DMS114 treated with DMSO at 0.1 percent for 48 hours (cell line): Measurements from ENCODE around the gene FBXW7.

Source experiments
- DNase-seq: peaks from one replicate; lab custom pipeline; 2025; ENCODE audit not compliant: unreplicated experiment; lab: John Stamatoyannopoulos, UW

FBXW7 gene

GRCh38 chr4:152344001-152344400 lies 191.9 kb downstream of the FBXW7 start:
- DNase-seq = no peak

- no peak for DNase-seq
Measured at GRCh38 chr4:152342293-152342692, 193.6 kb downstream of the FBXW7 start.

GRCh38 chr4:152340818-152341217 lies 195.1 kb downstream of the FBXW7 start:
- DNase-seq = no peak

- DNase-seq = no peak
Measured at GRCh38 chr4:152339576-152339975, 196.3 kb downstream of the FBXW7 start.

- DNase-seq = no peak
Measured at GRCh38 chr4:152334931-152335330, 201.0 kb downstream of the FBXW7 start.

- DNase-seq = no peak
Measured at GRCh38 chr4:152331042-152331441, 204.8 kb downstream of the FBXW7 start.

GRCh38 chr4:152328582-152328981 lies 207.3 kb downstream of the FBXW7 start:
- DNase-seq = no peak

GRCh38 chr4:152327606-152328453 lies 208.1 kb downstream of the FBXW7 start:
- no peak for DNase-seq

GRCh38 chr4:152325831-152326230 lies 210.1 kb downstream of the FBXW7 start:
- no peak for DNase-seq

- no peak for DNase-seq
Measured at GRCh38 chr4:152323221-152323620, 212.7 kb downstream of the FBXW7 start.

GRCh38 chr4:152322656-152323055 lies 213.2 kb downstream of the FBXW7 start:
- DNase-seq = no peak

GRCh38 chr4:152321923-152322322 lies 214.0 kb downstream of the FBXW7 start:
- DNase-seq = no peak

- DNase-seq = no peak
Measured at GRCh38 chr4:152321398-152321797, 214.5 kb downstream of the FBXW7 start.

GRCh38 chr4:152316969-152317368 lies 218.9 kb downstream of the FBXW7 start:
- DNase-seq = no peak

GRCh38 chr4:152310257-152310656 lies 225.6 kb downstream of the FBXW7 start:
- DNase-seq = no peak

GRCh38 chr4:152309418-152309817 lies 226.5 kb downstream of the FBXW7 start:
- no peak for DNase-seq

- no peak for DNase-seq
Measured at GRCh38 chr4:152308951-152309350, 226.9 kb downstream of the FBXW7 start.

GRCh38 chr4:152307669-152308068 lies 228.2 kb downstream of the FBXW7 start:
- DNase-seq = no peak

- DNase-seq = no peak
Measured at GRCh38 chr4:152306541-152306940, 229.4 kb downstream of the FBXW7 start.

- DNase-seq = no peak
Measured at GRCh38 chr4:152304220-152304619, 231.7 kb downstream of the FBXW7 start.

GRCh38 chr4:152301381-152301780 lies 234.5 kb downstream of the FBXW7 start:
- no peak for DNase-seq

GRCh38 chr4:152299553-152299952 lies 236.3 kb downstream of the FBXW7 start:
- no peak for DNase-seq

- DNase-seq = no peak
Measured at GRCh38 chr4:152296386-152296785, 239.5 kb downstream of the FBXW7 start.
